ENCODE measurements around the gene STK26.

STK26 gene

GRCh38 chrX:132077414-132077813 lies 54.3 kb downstream of the STK26 start:
- no peak for TF ChIP-seq CTCF (conservative IDR thresholded peaks at IDR 0.05; ENCODE audit: low read length)
- no peak overlapping the region for H3K4me3 ChIP-seq (ENCODE audit: low read length)
- no peak for DNase-seq (ENCODE audit: low read depth)

- no peak for TF ChIP-seq CTCF (conservative IDR thresholded peaks at IDR 0.05; ENCODE audit: low read length)
- DNase-seq (ENCODE audit: low read depth): no peak
Observed at GRCh38 chrX:132077912-132078311, 54.8 kb downstream of the STK26 start.

GRCh38 chrX:132085786-132086185 lies 62.7 kb downstream of the STK26 start:
- no peak for DNase-seq (ENCODE audit: low read depth)
- no peak overlapping the region for H3K4me3 ChIP-seq (ENCODE audit: low read length)
- no peak for TF ChIP-seq CTCF (conservative IDR thresholded peaks at IDR 0.05; ENCODE audit: low read length)

More at GRCh38 chrX:132077912-132078311, 54.8 kb downstream of the STK26 start:
- H3K4me3 ChIP-seq (ENCODE audit: low read length): no peak overlapping the region

- no peak overlapping the region for H3K4me3 ChIP-seq (ENCODE audit: low read length)
- TF ChIP-seq CTCF (conservative IDR thresholded peaks at IDR 0.05; ENCODE audit: low read length): no peak
- peak; percentile 1 for DNase-seq (ENCODE audit: low read depth)
Observed at GRCh38 chrX:132086672-132087071, 63.6 kb downstream of the STK26 start.

GRCh38 chrX:132088864-132089263 lies 65.8 kb downstream of the STK26 start:
- TF ChIP-seq CTCF (conservative IDR thresholded peaks at IDR 0.05; ENCODE audit: low read length): no peak
- DNase-seq (ENCODE audit: low read depth): no peak
- no peak overlapping the region for H3K4me3 ChIP-seq (ENCODE audit: low read length)

- H3K4me3 ChIP-seq (ENCODE audit: low read length): no peak overlapping the region
- no peak for DNase-seq (ENCODE audit: low read depth)
- no peak for TF ChIP-seq CTCF (conservative IDR thresholded peaks at IDR 0.05; ENCODE audit: low read length)
Observed at GRCh38 chrX:132090403-132091159, 67.5 kb downstream of the STK26 start.

- H3K4me3 ChIP-seq (ENCODE audit: low read length): no peak overlapping the region
Observed at GRCh38 chrX:132092439-132093065, 69.5 kb downstream of the STK26 start.

More at GRCh38 chrX:132092439-132093065, 69.5 kb downstream of the STK26 start:
- peak; percentile 63 for DNase-seq (ENCODE audit: low read depth)
- peak; percentile 76 for TF ChIP-seq CTCF (conservative IDR thresholded peaks at IDR 0.05; ENCODE audit: low read length)

Measured in AG10803 (cell line).